Amygdala (tissue), 56 donors: ENCODE results near the gene ZBTB16.

Source experiments
- DNase-seq, 56 donors: peaks; one replicate each; lab custom pipeline; 2025; lab: John Stamatoyannopoulos, UW

ZBTB16 gene

DNA sequence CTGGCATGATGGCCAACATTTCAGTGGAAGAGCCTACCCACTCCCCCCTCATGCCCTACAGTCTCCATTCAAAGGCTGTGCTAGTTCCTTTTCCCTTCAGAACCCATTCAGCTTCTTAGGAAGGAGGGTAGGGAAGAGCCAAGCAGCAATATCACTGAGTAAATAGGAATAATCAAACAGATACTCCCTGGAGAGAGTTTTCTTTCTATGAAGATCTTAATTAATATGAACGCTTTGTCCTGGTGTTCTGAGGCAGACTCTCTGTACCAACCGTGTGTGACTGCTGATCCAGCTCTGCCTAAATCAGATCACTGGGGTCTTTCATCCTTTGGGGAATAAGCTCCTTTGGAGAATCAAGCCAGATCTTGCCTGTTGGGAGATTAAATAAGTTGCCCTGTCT is 161.5 kb downstream of the ZBTB16 start:
- no peak for DNase-seq

DNA sequence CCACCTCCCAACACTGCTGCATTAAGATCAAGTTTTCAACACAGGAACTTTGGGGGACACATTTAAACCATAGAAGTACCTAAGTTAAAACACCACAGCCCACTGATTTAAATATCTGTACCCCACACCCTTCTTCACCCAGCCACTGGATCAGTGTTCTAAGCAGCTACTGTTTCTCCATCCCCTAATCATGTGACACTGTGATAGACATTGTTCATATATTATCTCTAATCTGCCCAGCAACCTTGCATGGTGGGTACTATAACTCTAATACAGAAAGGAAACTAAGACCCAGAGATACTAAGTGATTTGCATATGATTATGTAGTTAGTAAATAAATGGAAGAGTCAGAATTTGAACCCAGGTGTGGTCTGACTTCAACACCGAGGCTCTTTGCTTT is 166.2 kb downstream of the ZBTB16 start:
- no peak for DNase-seq

DNA sequence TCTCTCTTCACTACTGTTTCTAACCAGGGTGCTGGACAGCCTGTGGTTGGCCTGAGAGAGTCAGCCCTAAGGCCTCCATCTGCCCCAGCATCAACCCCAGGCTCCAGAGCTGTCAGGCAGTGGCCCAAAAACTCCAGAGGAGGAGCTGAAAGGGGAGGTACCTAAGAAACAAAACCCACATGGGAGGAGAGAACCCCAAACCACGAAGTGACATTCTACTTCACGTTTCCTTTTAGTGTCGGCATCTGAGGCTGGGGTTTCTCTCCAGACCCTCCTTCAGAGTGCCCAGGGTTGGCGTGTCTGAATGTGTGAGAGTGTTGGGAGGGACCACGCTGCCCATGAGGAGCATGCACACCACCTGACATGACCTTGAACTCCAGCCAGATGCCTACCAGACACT is 166.8 kb downstream of the ZBTB16 start:
- DNase-seq = no peak

DNA sequence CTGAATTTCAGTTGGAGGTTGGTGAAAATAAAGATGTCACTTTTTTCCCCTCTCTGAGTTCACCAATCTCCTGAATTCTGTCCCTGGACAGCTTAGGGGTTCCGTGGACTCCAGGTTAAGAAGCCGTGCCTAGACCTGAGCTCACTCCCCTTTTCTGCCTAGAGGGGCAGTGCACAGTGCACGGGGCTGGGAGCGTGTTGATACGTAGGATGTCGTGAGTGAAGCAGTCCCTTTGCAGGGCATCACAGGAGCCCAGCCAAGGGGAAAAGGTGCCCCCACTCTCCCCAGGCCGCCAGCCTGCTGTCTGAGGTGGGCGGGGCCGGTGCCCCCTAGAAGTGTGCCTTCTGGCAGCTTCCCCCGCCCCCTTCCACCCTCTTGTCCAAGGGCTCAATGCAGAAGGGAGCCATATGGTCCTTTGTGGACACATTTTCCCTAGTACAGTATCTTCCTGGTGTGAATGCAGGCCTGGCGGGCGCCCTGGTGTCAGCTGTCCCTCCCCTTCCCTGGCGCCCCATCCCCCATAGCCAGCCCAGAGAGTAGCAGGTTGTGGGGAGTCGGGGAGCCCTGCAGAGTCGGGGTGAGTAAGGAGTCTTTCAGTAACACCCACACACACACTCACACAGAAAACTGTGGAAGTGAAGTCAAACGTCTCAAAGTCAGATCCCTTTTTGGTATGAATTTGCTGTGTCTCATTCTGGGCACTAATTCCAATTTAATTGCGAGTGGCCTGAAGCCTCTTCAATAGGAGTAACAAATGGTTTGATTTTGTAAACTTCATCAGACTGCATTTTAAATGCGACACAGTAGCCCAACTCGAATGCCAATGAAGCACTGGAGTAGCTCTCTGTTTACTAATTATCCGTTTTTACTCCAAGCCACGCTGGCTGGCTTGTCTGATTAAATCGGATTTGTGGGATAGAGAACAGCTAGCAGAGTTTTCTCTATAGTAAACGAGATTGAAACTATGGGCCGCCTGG is 169.2 kb downstream of the ZBTB16 start:
- DNase-seq = peak in 33 of 56 donors; percentile 9 to 68 (median 28)

DNA sequence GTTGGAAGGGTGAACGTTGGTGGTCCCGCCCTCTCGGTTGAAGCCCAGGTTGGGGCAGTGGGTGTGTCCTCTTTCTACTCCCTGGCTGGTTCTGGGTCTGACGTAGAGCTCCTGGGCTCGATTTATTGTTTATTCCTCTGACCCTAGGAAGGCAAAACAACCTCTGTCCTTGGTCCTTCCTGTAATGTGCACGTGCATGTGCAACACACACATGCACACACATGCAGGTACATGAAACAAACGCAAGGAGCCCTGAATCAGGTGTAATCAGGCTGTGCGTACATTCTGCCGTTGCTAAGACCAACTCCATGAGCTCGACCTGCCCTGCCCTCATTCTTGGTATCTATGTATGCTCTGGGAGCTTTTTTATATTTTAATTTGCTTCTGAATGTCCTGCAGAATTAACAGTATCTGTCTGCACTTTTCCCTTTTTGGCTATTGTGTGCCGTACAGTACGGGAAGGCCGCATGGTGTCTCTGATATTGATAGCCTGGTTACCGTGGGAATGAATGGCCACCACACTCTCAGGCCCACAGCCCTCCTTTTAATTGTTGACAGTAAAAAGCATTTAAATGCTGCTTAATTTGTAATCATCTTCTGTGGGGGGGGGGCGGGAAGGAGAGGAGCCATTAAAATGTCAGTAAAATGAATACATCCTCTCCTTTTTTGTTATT is 170.7 kb downstream of the ZBTB16 start:
- no peak for DNase-seq

DNA sequence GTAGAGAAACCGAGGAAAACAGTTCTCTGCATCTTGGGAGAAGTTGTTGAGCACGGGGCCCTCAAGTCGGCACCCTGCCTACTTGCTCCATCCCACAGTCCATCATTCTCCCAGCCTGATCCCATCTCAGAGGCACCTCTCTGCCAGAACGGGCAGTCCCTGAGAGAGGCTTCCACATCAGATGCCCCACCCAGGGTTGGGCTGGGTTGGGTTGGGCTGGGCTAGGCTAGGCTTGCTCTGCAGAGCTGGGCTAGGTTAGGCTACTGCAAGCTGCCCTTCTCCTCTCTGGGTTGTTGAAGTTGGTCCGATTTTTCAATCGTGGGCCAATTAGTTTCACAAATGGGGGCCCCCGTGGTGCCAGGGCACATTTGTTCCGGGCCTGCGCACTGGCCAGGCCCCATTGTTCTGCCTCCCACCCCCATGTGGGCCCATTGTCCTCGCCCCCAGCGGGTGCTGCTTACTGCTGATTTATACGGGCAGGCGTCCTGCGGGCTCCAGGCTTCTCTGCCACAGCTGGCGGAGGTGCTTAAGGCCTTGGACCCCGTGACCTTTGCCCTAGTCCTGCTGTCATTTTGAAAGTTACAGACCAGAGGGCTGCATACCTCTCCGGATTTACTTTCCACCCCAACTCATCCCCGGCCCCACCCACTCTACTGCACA is 173.0 kb downstream of the ZBTB16 start:
- peak in 17 of 56 donors; percentile 4 to 39 (median 22) for DNase-seq

DNA sequence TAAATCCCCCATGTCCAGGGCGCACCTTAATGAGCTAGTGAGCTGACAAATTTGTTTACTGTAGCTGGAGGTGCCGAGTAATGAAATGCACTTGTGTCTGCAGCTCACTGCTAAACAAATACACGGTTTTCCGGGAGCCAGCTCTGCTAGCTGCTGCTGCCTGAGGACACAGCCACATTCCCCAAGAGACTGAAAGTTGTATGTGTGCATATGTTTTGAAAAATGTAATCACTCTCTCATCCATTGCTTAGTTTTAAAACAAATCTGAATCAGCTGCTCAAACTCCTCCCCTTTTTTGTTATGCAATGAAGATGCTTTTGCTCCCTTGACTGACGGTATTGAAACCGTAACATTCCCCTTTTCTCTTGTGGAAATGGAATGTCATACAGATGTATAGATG is 174.2 kb downstream of the ZBTB16 start:
- DNase-seq = peak in 2 of 56 donors; percentile 2 to 23

DNA sequence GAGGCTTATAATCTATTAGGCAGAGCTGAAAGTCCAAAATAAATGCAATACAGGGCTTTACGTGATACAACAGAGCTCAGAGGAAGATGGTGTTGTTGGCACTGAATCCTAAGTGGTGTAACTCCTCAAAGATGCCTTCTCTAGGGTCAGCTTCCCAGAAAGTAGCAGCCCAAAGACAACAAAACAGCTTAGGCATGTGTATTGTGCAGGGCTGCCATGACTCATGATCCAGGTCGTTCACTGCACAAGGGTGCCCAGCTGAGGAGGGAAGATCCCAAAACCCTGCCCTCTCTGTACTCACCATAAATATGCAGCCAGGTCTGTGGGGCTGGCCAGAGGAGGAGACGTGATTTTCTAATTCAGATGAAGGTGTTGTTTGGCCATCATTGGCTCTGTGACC is 177.3 kb downstream of the ZBTB16 start:
- DNase-seq = no peak

DNA sequence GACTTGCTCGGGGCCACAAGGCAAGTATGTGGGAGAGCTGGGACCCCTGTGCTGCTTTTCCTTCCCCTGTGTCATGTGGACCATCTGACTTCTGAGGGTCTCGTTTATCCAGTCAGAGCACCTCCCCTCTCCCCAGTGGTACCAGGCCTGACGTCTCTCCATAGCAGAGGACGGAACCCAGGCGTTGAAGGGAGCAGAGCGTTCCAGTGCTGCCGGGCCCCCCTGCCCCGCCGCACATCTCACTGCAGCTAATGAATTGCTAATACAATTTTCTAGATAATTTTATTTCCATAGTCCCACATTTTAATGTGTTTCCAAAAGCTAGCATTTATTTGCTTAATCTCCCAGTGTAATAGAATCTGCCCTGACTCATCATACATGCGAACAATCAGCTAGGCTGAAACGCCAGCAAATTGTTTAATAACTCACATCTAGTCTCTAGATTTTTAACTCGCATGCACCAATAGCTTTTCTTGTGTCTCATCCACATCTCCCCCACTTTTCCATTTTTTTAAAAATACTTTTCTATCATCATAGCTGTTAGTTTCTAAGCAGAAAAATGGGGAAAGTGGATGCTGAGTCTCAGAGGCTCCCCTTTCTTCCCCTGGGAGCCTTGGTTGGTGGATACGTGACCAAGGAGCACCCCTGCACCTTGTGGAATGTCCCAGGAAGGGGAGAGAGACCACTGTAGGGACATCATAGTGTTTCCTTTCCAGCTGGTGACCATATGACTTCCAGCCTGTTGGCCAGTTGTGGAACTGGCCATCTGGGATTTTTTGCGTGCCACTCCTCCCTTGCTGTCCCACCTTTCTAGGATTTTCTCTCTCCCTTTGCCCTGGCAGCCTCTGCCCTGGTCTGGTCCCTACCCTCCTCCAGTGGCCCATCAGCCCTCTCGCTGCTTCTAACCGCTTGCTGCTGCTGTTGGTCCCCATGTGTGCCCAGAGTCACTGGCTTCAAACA is 178.1 kb downstream of the ZBTB16 start:
- no peak for DNase-seq

DNA sequence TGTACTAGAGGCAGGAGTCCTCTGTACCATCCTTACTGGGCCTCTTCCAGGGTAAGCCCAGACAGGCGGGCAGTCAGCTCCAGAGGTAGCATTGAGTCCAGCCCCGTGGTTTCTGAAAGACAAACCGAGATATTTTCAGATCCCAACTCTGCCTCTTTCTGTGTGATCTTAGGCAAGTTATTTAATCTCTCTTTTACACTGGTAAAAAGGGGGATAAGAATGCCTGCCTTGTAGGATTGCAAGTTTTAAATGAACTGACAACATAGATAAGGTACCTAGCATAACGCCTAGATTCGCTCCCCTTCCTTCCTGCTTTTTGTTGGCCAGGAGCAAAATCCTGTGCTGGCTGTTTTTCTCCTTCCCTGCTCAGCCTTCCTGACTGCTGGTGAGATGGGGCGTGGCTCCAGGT is 180.2 kb downstream of the ZBTB16 start:
- DNase-seq = no peak

DNA sequence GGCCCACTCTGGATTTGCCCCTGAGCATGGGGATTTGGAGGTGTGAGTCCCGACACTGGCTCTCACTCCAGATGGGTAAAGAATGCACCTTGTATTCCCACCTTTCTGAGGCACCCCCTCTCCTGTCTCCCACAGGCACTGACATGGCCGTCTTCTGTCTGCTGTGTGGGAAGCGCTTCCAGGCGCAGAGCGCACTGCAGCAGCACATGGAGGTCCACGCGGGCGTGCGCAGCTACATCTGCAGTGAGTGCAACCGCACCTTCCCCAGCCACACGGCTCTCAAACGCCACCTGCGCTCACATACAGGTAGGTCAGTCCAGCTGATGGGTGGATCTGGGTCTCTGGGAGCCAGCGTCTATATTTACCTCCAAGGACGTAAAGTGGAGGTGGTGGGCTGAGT is 182.5 kb downstream of the ZBTB16 start:
- no peak for DNase-seq

DNA sequence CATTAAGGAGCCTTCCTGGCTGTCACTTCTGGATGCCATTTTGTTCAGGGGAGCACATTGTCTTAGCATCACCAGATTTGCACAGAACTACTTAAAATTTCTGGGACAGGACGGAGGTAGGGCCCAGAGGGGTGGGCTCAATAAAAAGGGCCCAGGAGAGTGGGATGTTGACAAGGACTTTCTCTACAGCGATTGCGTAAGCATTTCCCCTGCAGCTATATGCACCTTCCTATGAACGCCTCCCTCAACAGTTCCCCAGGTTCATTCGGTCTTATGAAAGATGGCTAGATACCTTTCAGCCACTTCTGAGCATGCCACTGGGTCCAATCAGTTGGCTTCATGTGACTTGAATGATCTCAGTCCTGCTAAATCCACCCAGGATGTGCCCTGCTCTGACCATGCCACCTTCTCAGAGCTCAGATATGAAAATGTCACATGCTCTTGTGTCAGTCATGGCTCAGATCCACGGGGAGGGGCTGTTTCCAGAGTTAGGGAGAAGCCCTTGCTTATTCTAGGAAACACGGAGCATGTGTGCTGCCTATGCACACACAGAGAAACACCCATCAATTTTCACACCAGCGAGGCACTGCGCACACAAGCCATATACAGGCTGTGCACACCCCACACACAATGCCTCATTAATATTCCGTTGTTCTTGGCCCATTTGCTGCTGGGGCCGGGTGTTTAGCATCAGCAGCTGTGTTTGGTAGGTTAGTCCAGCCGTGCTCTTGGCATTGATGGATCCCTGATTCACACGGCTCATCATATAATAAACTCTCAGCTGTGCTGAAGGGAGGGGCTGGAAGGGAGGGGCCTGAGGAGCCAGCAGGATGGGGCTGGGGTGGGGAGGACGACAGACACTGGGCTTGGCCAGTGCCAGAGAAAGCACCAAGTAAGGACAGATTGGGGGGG is 184.2 kb downstream of the ZBTB16 start:
- peak in 30 of 56 donors; percentile 16 to 69 (median 40) for DNase-seq

DNA sequence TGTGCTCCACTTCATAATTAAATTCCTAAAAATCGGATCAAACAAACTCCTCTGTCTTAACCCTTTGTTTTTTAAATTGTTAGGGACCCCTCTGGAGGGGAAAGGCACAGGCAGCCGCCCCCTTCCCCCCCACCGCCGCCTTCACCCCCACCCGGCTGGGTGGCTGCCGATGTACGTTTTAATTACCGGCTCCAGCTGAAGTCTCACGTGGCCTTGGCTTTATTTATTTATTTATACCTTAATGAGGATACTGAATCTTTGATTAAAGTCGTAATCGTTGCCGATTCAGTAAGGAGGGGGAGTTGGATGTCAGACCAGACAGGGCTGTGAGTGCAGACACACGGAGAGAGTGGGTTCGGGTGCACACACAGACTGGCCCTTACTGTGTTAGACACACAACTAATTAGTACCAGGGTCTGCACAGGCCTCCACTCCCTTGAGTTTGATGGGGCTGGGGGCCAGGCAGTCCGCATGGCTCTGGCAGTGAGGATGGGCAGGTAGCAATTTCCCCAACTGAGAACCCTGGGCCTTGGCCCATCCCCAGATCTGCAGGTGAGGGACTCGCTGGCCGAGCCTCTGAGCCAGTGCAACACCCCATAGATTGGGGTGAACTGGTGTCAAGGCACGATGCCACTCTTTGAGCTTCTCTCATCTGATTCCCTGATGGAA is 185.3 kb downstream of the ZBTB16 start:
- no peak for DNase-seq

DNA sequence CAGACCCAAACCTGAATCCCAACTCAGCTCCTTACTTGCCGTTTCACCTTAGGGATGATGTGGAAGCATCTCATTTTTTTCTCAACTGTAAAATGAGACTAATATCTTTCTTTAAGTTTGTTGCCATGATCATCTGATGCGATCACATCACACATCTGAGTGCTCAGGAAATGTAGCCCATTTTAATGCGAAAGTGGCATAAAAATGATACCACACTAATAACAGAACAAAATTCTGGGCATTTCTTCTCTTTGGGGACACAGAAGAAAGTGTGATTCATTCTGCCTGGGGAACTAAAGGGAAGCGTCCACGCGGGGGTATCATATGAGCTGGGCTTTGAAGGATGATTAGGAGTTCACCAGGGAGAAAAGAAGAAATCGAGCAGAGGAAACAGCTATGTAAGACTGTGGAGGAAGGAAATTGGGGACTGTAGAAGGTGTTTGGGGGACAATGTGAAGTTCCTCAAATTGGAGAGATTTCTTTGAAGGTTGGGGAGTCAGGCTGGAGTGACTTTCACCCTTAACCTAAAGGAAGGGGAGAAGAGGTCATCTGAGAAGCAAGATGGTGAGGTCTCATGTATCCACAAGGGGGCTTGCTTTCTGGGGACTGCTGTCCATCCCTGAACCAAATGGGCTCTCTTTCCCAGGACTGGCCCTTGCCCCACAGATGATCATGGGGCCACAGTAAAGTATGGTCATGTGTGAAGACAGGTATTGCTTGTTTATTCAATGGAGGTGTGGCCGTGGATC is 187.0 kb downstream of the ZBTB16 start:
- no peak for DNase-seq

DNA sequence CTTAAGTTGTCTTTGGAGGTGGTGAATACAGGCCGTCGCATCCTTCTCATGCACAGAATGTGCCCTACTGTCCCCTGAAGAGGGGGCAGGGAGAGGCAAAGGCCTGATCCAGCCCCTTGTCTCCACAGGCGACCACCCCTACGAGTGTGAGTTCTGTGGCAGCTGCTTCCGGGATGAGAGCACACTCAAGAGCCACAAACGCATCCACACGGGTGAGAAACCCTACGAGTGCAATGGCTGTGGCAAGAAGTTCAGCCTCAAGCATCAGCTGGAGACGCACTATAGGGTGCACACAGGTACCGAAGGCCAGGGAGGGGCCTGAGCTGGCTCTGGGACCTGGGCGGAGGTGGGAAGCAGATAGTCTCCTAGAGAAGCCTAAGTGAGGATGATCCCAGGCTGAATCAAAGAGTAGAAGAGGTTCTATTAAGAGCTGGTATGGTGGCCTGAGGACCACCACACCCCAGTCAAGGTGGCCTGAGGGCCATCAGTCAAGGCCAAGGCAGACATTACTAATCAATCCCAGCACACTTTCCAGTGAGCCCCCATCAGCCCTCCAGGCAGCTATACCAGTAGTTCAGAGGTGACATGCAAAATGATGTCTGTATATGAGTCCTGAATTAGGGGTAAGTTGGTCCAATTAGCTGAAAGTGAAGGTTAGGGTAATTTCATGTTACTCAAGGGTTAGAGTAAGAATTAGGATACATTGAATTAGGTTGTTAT is 187.7 kb downstream of the ZBTB16 start:
- DNase-seq = no peak

DNA sequence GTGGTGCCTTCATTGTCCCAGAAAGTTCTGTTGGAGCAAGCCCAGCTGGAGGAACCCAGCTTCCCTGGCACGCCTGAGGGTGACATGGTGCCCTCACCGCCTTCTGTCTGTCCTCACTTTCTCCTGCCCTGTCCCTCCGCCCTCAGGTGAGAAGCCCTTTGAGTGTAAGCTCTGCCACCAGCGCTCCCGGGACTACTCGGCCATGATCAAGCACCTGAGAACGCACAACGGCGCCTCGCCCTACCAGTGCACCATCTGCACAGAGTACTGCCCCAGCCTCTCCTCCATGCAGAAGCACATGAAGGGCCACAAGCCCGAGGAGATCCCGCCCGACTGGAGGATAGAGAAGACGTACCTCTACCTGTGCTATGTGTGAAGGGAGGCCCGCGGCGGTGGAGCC is 190.7 kb downstream of the ZBTB16 start:
- DNase-seq = no peak
